Activated naive CD4-positive, alpha-beta T cell treated with anti-CD3 and anti-CD28 coated beads for 36 hours (primary cell): ENCODE results near the gene PTPRN2. TPM values are rescaled to one million over a fixed set of nuclear protein-coding genes. Genes with fewer than 3 reads are reported as not detected.

Experiments used
- CTCF ChIA-PET: fragments of 350-600 bp; sonication (Branson Sonifier 250); formaldehyde crosslinking; loops from one replicate; lab custom pipeline; 2021; ENCODE audit warnings: antibody characterized with exemption; lab: Charles Lee
- DNase-seq: peaks from one replicate; pipeline ENCODE4 v3.0.0-alpha.2; 2020
- H3K27ac Mint-ChIP-seq: one replicate; pipeline ENCODE4 v1.8.0; 2021; ENCODE audit warnings: mild to moderate bottlenecking, mixed read lengths
- H3K27me3 Mint-ChIP-seq: one replicate; pipeline ENCODE4 v1.8.0; 2021; ENCODE audit warnings: low read depth, mixed read lengths
- H3K36me3 Mint-ChIP-seq: one replicate; pipeline ENCODE4 v1.8.0; 2021; ENCODE audit warnings: low read depth, mixed read lengths
- H3K4me1 Mint-ChIP-seq: one replicate; pipeline ENCODE4 v1.8.0; 2021; ENCODE audit warnings: low read depth, mixed read lengths
- H3K4me3 Mint-ChIP-seq: one replicate; pipeline ENCODE4 v1.8.0; 2021; ENCODE audit warnings: mild to moderate bottlenecking, moderate library complexity, mixed read lengths
- H3K9me3 Mint-ChIP-seq: one replicate; pipeline ENCODE4 v1.8.0; 2021; ENCODE audit warnings: mixed read lengths
- intact Hi-C: fragments of 100-400 bp; cut with micrococcal nuclease; formaldehyde crosslinking; loops from one replicate; pipeline ENCODE4 v1.15.1; 2023
- total RNA-seq, 2 experiments: library from RNA; stranded (reverse); gene quantifications; one replicate each; pipeline ENCODE4 v1.2.3, GENCODE V29; 2021

PTPRN2 gene
- total RNA-seq, 2 experiments from 2014 or later, result 0.54 to 0.62 TPM

GRCh38 chr7:157621131-157621681 lies 966.4 kb downstream of the PTPRN2 start:
- Mint-ChIP-seq H3K4me3 (no peak overlapping the region), H3K27me3 (no peaks in the 10 kb centered on the region), H3K27ac (no peak overlapping the region), H3K9me3 (peaks cover 4% of the 10 kb centered on the region), H3K36me3 (no peaks in the 10 kb centered on the region), H3K4me1 (peaks cover 52% of the 10 kb centered on the region)
- intact Hi-C loops, result no loop called here
- DNase-seq, result no peak
- CTCF ChIA-PET, result no interaction called here

DNA sequence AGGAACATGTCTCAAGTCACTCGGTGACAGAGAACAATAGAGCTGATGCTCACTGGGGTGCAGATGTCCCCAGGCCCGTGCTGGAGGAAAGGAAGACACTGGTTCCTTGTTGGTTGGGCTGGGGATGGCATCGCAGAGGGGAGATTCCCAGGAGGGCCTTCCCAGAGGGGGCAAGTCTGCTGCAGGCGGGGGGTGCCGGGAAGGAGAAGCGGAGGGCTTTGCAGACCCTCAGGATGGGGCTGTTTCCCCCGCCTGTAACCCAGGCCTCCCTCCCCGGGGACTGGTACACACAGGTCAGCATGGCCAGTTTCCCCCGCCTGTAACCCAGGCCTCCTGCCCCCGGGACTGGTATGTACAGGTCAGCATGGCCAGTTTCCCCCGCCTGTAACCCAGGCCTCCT lies 967.0 kb downstream of the PTPRN2 start:
- H3K27ac Mint-ChIP-seq, result no peak overlapping the region
- DNase-seq, result no peak
- peaks cover 46% of the 10 kb centered on the region for H3K4me1 Mint-ChIP-seq
- intact Hi-C loops, result no loop called here
- CTCF ChIA-PET, result interaction anchor here (0.7 kb wide), 1 partner anchor 143 kb away, joined by 3 read pairs; no protein-coding TSS in a partner anchor
- H3K27me3 Mint-ChIP-seq, result no peaks in the 10 kb centered on the region
- peaks cover 4% of the 10 kb centered on the region for H3K9me3 Mint-ChIP-seq
- no peak overlapping the region for H3K4me3 Mint-ChIP-seq
- no peaks in the 10 kb centered on the region for H3K36me3 Mint-ChIP-seq

- Mint-ChIP-seq H3K4me3 (no peak overlapping the region), H3K36me3 (no peaks in the 10 kb centered on the region), H3K9me3 (no peaks in the 10 kb centered on the region), H3K27ac (no peak overlapping the region), H3K4me1 (peaks cover 39% of the 10 kb centered on the region), H3K27me3 (no peaks in the 10 kb centered on the region)
- CTCF ChIA-PET, result interaction anchor here (0.7 kb wide), 1 partner anchor 143 kb away, joined by 3 read pairs; no protein-coding TSS in a partner anchor
- no peak for DNase-seq
- intact Hi-C loops, result no loop called here
Observed at GRCh38 chr7:157619753-157620525, 967.7 kb downstream of the PTPRN2 start.

DNA sequence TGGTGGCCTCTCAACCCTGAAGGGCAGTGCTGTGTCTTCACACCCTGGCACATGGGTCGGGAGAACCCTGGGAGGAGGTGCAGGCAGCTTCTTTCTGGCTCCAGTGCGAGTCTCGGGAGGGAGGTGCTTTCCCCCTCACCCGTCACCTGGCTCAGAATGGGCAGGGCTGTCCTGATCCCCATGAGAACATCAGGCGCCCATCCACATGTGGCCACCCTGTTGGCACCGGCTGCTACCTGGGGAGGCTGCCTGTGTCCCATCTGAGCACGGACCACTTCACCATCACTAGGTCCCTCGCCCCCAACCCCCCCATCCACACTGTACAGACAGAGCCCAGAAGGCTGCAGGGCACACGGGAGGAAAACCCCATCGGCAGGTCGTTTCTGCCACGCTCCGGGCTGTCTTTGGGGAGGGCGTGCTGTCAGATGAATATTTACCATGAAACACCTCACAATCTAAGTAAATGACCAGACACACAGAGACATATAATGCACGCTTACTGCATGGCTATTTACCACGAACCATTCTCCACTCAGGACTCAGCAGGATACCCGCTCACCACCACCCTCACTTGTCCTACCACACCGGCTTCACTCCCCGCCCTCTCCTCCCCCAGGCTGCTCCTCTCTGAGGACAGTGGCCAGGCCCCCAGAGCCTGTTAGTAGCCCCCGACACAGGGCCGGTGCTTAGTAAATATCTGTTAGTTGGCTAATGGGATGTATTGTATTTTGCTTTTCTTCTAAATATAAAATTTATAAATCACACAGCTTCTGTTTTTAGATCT lies 968.6 kb downstream of the PTPRN2 start:
- CTCF ChIA-PET, result no interaction called here
- DNase-seq, result no peak
- no peaks in the 10 kb centered on the region for H3K36me3 Mint-ChIP-seq
- H3K4me3 Mint-ChIP-seq, result no peak overlapping the region
- H3K9me3 Mint-ChIP-seq, result no peaks in the 10 kb centered on the region
- H3K4me1 Mint-ChIP-seq, result peaks cover 30% of the 10 kb centered on the region
- intact Hi-C loops, result no loop called here
- no peak overlapping the region for H3K27ac Mint-ChIP-seq
- no peaks in the 10 kb centered on the region for H3K27me3 Mint-ChIP-seq

GRCh38 chr7:157618091-157618726 lies 969.4 kb downstream of the PTPRN2 start:
- no peak overlapping the region for H3K27ac Mint-ChIP-seq
- intact Hi-C loops, result no loop called here
- no peak overlapping the region for H3K4me3 Mint-ChIP-seq

DNA sequence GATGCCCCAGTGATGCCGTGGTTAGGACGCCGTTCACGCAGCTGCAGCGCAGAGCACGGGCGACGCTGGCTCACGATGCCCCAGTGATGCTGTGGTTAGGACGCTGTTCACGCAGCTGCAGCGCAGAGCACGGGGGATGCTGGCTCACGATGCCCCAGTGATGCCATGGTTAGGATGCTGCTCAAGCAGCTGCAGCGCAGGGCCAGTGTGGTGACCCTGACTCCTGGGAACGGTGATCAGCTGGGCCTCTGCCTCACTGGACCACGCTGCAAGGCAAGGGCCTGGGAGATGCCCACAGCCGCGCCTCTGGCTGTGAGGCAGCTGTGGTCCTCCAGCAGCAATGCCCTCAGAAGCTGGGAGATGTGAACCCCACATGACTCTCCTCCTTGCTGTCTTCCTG lies 970.2 kb downstream of the PTPRN2 start:
- H3K9me3 Mint-ChIP-seq, result no peaks in the 10 kb centered on the region
- no peak for DNase-seq
- H3K36me3 Mint-ChIP-seq, result no peaks in the 10 kb centered on the region
- peaks cover 16% of the 10 kb centered on the region for H3K4me1 Mint-ChIP-seq
- intact Hi-C loops, result no loop called here
- H3K27ac Mint-ChIP-seq, result no peak overlapping the region
- H3K4me3 Mint-ChIP-seq, result no peak overlapping the region
- CTCF ChIA-PET, result no interaction called here
- H3K27me3 Mint-ChIP-seq, result no peaks in the 10 kb centered on the region

More at GRCh38 chr7:157618091-157618726, 969.4 kb downstream of the PTPRN2 start:
- Mint-ChIP-seq H3K9me3 (no peaks in the 10 kb centered on the region), H3K36me3 (no peaks in the 10 kb centered on the region), H3K4me1 (peaks cover 22% of the 10 kb centered on the region), H3K27me3 (no peaks in the 10 kb centered on the region)
- no peak for DNase-seq
- CTCF ChIA-PET, result interaction anchor here (0.6 kb wide), 1 partner anchor 279 kb away, joined by 3 read pairs; no protein-coding TSS in a partner anchor

GRCh38 chr7:157616931-157617330 lies 970.7 kb downstream of the PTPRN2 start:
- Mint-ChIP-seq H3K27me3 (no peaks in the 10 kb centered on the region), H3K4me3 (no peak overlapping the region), H3K27ac (no peak overlapping the region), H3K4me1 (peaks cover 14% of the 10 kb centered on the region), H3K36me3 (no peaks in the 10 kb centered on the region), H3K9me3 (no peaks in the 10 kb centered on the region)
- intact Hi-C loops, result no loop called here
- CTCF ChIA-PET, result no interaction called here
- no peak for DNase-seq

GRCh38 chr7:157616426-157616825 lies 971.2 kb downstream of the PTPRN2 start:
- Mint-ChIP-seq H3K27me3 (no peaks in the 10 kb centered on the region), H3K9me3 (no peaks in the 10 kb centered on the region), H3K36me3 (no peaks in the 10 kb centered on the region), H3K4me3 (no peak overlapping the region), H3K27ac (no peak overlapping the region), H3K4me1 (peaks cover 11% of the 10 kb centered on the region)
- no peak for DNase-seq
- CTCF ChIA-PET, result no interaction called here
- intact Hi-C loops, result no loop called here

DNA sequence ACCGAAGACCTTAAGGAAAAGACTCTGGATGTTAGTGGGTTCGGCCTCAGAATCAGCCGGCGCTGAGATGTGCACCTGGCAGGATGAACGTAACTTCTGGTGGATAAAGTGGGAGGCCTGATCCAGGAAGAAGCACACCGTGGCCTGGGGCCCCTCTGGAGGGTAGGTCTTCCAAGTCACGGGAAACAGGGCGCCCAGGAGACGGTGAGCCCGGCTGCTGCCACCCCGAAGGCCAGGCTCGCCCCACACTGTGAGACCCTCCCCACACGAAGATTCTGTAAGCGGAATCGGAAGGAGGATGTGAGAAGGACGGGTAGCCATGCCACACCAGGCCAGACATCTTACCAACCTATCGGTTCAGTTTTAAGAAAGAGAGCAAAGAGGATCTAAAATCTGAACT lies 971.8 kb downstream of the PTPRN2 start:
- H3K4me1 Mint-ChIP-seq, result peaks cover 12% of the 10 kb centered on the region
- H3K4me3 Mint-ChIP-seq, result no peak overlapping the region
- no peak overlapping the region for H3K27ac Mint-ChIP-seq
- no peaks in the 10 kb centered on the region for H3K9me3 Mint-ChIP-seq
- no peaks in the 10 kb centered on the region for H3K36me3 Mint-ChIP-seq
- DNase-seq, result no peak
- H3K27me3 Mint-ChIP-seq, result no peaks in the 10 kb centered on the region
- CTCF ChIA-PET, result no interaction called here
- intact Hi-C loops, result no loop called here

- Mint-ChIP-seq H3K27me3 (no peaks in the 10 kb centered on the region), H3K27ac (no peak overlapping the region), H3K4me1 (peaks cover 10% of the 10 kb centered on the region), H3K36me3 (no peaks in the 10 kb centered on the region), H3K4me3 (no peak overlapping the region), H3K9me3 (no peaks in the 10 kb centered on the region)
- CTCF ChIA-PET, result interaction anchor here (1.2 kb wide), 1 partner anchor 10 kb away, joined by 3 read pairs; no protein-coding TSS in a partner anchor
- intact Hi-C loops, result no loop called here
- DNase-seq, result no peak
Observed at GRCh38 chr7:157615101-157615817, 972.4 kb downstream of the PTPRN2 start.

GRCh38 chr7:157614457-157615020 lies 973.1 kb downstream of the PTPRN2 start:
- Mint-ChIP-seq H3K27ac (no peak overlapping the region), H3K9me3 (no peaks in the 10 kb centered on the region), H3K36me3 (no peaks in the 10 kb centered on the region), H3K4me3 (no peak overlapping the region), H3K27me3 (no peaks in the 10 kb centered on the region), H3K4me1 (peaks cover 10% of the 10 kb centered on the region)
- CTCF ChIA-PET, result interaction anchor here (0.6 to 1.2 kb wide), 2 partner anchors 11 to 1501 kb away, joined by 3 read pairs; no protein-coding TSS in a partner anchor
- no peak for DNase-seq
- intact Hi-C loops, result loop anchor here (5.0 kb wide), 1 partner anchor 263 kb away; no protein-coding TSS in a partner anchor
